GM19324 (cell line): Measurements from ENCODE around the gene UTP11.

Experiments used
- ATAC-seq: cut with Tn5 transposase; IDR thresholded peaks from one replicate; pipeline ENCODE4 v1.9.1; 2021; ENCODE audit warnings: mild to moderate bottlenecking, moderate library complexity; ENCODE audit not compliant: unreplicated experiment, low FRiP score

The UTP11 gene

GRCh38 chr1:38068220-38068979, 55.9 kb downstream of the UTP11 start:
- no peak for ATAC-seq

- no peak for ATAC-seq
Measured at GRCh38 chr1:38068980-38069340, 56.4 kb downstream of the UTP11 start.

GRCh38 chr1:38071312-38072256, 59.0 kb downstream of the UTP11 start:
- ATAC-seq = no peak

- ATAC-seq = no peak
Measured at GRCh38 chr1:38072858-38073257, 60.3 kb downstream of the UTP11 start.

GRCh38 chr1:38073534-38074301, 61.2 kb downstream of the UTP11 start:
- no peak for ATAC-seq

- no peak for ATAC-seq
Measured at GRCh38 chr1:38074302-38074677, 61.8 kb downstream of the UTP11 start.
